ENCODE results near the gene PLAAT4. TPM values are rescaled to one million over a fixed set of nuclear protein-coding genes. Genes with fewer than 3 reads are reported as not detected.

PLAAT4 gene
- total RNA-seq, 2 experiments from 2014 or later = 1.3 to 6.8 TPM

- no peaks in the 10 kb centered on the region for H3K79me2 ChIP-seq (ENCODE audit: insufficient read depth, low read depth, low read length)
- POLR2A ChIA-PET = interaction anchor here (1.2 to 1.8 kb wide), 2 partner anchors 9 to 83 kb away, joined by 4 to 6 read pairs; no protein-coding TSS in a partner anchor
- no TSS peak for BruUV-seq (replicated peaks)
These were observed 26.8 kb downstream of the PLAAT4 start, which contains the start of gene PLAAT2 for GRCh38 chr11:63563201-63564055. PLAAT2 (minus strand) TSS chr11:63563379; CDS start chr11:63563324, 55 bp downstream.

GRCh38 chr11:63564056-63564774, 27.6 kb downstream of the PLAAT4 start:
- CTCF ChIA-PET (ENCODE audit: unreplicated experiment) = no interaction called here
- Histone ChIP-seq H3K36me3 (ENCODE audit: insufficient read depth, low read length) (no peaks in the 10 kb centered on the region), H4K20me1 (ENCODE audit: insufficient read depth, low read length) (no peaks in the 10 kb centered on the region), H3K4me1 (ENCODE audit: insufficient read depth, low read length, poor library complexity, severe bottlenecking) (peaks cover 43% of the 10 kb centered on the region), H3K4me2 (ENCODE audit: low read length) (no peak overlapping the region), H3K9me3 (ENCODE audit: low read length) (no peaks in the 10 kb centered on the region), H2AFZ (ENCODE audit: low read length) (no peak overlapping the region), H3K79me2 (ENCODE audit: insufficient read depth, low read depth, low read length) (no peaks in the 10 kb centered on the region), H3K4me3 (ENCODE audit: low read depth, low read length, poor library complexity, severe bottlenecking) (no peak overlapping the region), H3K9me2 (ENCODE audit: insufficient read depth, low read length) (no peaks in the 10 kb centered on the region), H3K27ac (ENCODE audit: low read depth, low read length, poor library complexity, severe bottlenecking) (no peak overlapping the region)
- TF ChIP-seq EZH2phosphoT487 (IDR thresholded peaks at IDR 0.05; ENCODE audit: borderline replicate concordance, low read depth, low read length) (no peak), CTCF (conservative IDR thresholded peaks at IDR 0.05; ENCODE audit: low read length) (no peak)
- no peak for DNase-seq (ENCODE audit: low spot score)
- intact Hi-C loops (cut with micrococcal nuclease; ENCODE audit: unreplicated experiment) = no loop called here
- BruUV-seq (replicated peaks) = no TSS peak
- POLR2A ChIA-PET = interaction anchor here (1.2 to 1.8 kb wide), 2 partner anchors 9 to 84 kb away, joined by 4 to 6 read pairs; no protein-coding TSS in a partner anchor

More at GRCh38 chr11:63563201-63564055, 26.8 kb downstream of the PLAAT4 start, which contains the start of gene PLAAT2:
- no peaks in the 10 kb centered on the region for H3K9me3 ChIP-seq (ENCODE audit: low read length)
- H3K4me1 ChIP-seq (ENCODE audit: insufficient read depth, low read length, poor library complexity, severe bottlenecking) = peaks cover 43% of the 10 kb centered on the region
- H3K4me2 ChIP-seq (ENCODE audit: low read length) = no peak within 1 kb of the TSS
- CTCF ChIA-PET (ENCODE audit: unreplicated experiment) = no interaction called here
- H2AFZ ChIP-seq (ENCODE audit: low read length) = no peak within 1 kb of the TSS
- H3K4me3 ChIP-seq (ENCODE audit: low read depth, low read length, poor library complexity, severe bottlenecking) = no peak within 1 kb of the TSS
- intact Hi-C loops (cut with micrococcal nuclease; ENCODE audit: unreplicated experiment) = no loop called here
- no peaks in the 10 kb centered on the region for H3K9me2 ChIP-seq (ENCODE audit: insufficient read depth, low read length)
- DNase-seq (ENCODE audit: low spot score) = no peak
- no peaks in the 10 kb centered on the region for H3K36me3 ChIP-seq (ENCODE audit: insufficient read depth, low read length)
- H4K20me1 ChIP-seq (ENCODE audit: insufficient read depth, low read length) = no peaks in the 10 kb centered on the region
- no peak for TF ChIP-seq CTCF (conservative IDR thresholded peaks at IDR 0.05; ENCODE audit: low read length)
- TF ChIP-seq EZH2phosphoT487 (IDR thresholded peaks at IDR 0.05; ENCODE audit: borderline replicate concordance, low read depth, low read length) = no peak
- H3K27ac ChIP-seq (ENCODE audit: low read depth, low read length, poor library complexity, severe bottlenecking) = no peak within 1 kb of the TSS

Data from OCI-LY7 (cell line).